HL-60/S4 treated with phorbol 12-myristate 13-acetate at 8.2 ng/mL for 4 days and 3 days (cell line): ENCODE data around the gene DSG1.
"Not testable (repeated sequence)": the region's sequence is repeated elsewhere in the genome, so short reads cannot be mapped to it uniquely, and the experiment has no call there.

Experiments
- in situ Hi-C: fragments of 300-500 bp; cut with MboI; formaldehyde crosslinking; loops from 2 replicates; pipeline ENCODE4 v1.15.0; 2022; ENCODE audit warnings: low sequenced_read_pairs

Gene DSG1

GRCh38 chr18:31329787-31330438 is 12.0 kb downstream of the DSG1 start:
- in situ Hi-C loops: no loop called here

DNA sequence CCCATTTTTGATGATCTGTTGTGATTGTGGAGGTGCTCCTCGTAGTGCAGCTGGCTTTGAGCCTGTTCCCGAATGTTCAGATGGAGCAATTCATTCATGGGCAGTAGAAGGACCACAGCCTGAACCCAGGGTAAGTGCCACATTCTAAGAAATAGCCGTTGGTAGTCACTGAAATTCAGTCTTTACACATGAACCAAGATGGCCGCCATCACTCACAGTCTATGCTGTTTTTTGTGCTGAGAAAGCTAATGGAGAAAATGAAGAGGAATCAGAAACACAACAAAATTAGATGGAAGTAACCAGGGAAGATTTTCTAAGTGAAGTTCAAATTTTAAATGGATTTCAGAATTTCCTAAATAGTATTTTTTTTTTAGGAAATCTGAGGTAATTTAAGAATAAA is 25.5 kb downstream of the DSG1 start:
- in situ Hi-C loops: no loop called here

DNA sequence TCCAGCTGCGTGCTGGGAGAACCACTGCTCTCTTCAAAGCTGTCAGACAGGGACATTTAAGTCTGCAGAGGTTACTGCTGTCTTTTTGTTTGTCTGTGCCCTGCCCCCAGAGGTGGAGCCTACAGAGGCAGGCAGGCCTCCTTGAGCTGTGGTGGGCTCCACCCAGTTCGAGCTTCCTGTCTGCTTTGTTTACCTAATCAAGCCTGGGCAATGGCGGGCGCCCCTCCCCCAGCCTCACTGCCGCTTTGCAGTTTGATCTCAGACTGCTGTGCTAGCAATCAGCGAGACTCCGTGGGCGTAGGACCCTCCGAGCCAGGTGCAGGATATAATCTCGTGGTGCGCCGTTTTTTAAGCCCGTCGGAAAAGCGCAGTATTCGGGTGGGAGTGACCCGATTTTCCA is 35.4 kb downstream of the DSG1 start:
- in situ Hi-C loops: not testable (repeated sequence)

GRCh38 chr18:31354990-31355389 is 37.0 kb downstream of the DSG1 start:
- in situ Hi-C loops: no loop called here

DNA sequence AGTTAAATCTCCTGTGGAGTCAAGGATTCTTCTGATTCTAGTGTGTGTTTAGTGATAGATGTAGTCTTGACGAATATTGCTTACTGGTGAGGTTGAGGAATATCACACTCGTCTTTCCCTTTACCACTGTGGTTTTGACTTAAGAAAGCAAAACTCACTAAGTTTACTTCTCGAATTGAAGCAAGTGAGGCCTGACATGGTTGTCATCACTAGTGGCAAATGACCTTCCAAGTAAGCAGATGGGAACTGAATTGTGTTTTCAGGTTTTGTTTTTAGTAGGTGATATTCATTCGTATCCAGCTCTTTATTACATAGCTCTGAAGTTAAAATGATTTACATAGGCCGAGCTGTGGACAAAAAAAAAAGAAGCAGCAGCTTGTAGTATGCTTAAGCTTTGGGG is 38.1 kb downstream of the DSG1 start:
- in situ Hi-C loops: no loop called here

GRCh38 chr18:31364190-31364589 is 46.2 kb downstream of the DSG1 start:
- in situ Hi-C loops: no loop called here

DNA sequence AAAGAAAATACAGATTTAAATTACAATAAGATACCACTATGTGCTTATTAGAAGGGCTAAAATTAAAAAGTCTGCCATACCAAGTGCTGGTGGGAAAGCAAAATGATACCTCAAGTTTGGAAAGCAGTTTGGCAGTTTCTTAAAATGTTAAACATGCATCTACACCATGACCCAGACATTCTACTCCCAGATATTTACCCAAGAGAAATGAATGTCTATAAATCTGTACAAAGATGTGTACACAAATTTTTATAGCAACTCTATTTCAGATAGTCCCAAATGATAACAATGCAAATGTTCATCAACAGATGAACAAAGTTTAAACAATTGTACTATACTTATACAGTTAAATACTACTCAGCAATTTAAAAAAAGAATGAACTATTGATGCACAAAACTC is 51.5 kb downstream of the DSG1 start:
- in situ Hi-C loops: no loop called here

- in situ Hi-C loops: no loop called here
Observed at GRCh38 chr18:31371989-31372388, 54.0 kb downstream of the DSG1 start.

DNA sequence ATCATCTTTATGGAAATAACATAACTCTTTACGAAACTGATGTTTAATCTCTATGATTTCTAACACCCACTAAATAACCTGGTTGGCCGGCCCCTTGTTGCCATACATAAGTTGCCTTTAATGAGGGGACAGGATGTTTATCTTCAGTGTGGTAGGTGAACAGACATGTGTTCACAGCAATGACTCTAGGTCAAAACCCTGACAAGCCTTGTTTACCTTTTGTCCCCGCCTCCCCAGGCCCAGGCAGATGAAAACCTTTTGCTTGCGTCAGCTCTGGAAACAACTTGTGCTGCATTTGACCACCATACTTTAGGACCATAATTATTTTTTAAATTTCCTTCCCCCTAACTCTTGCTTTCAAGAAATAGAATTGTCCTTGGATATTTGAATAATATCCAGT is 55.7 kb downstream of the DSG1 start:
- in situ Hi-C loops: no loop called here

GRCh38 chr18:31376477-31376876 is 58.5 kb downstream of the DSG1 start, which contains the start of gene DSG4:
Gene DSG4, plus strand, starts transcription at chr18:31376777. Its CDS starts 135 bp downstream, at chr18:31376912.
- in situ Hi-C loops: no loop called here

DNA sequence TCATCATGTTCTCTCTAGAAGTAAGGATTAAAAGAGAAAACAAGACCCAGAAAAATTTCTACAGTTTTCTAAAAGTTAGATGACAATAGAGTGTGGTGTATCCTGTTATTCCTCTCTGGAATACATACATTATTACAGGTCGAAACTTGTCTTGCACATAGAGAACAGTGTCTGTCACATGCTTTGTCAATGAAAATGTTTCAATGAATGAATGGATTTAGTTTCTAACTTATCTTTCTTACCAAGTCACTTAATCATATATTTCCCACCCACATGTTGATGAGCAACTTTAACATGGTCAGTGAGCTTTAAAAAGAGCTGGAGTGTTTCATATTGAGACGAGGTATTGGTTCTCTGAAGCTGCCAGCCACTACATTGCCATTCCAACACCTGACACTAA is 63.0 kb downstream of the DSG1 start:
- in situ Hi-C loops: no loop called here

DNA sequence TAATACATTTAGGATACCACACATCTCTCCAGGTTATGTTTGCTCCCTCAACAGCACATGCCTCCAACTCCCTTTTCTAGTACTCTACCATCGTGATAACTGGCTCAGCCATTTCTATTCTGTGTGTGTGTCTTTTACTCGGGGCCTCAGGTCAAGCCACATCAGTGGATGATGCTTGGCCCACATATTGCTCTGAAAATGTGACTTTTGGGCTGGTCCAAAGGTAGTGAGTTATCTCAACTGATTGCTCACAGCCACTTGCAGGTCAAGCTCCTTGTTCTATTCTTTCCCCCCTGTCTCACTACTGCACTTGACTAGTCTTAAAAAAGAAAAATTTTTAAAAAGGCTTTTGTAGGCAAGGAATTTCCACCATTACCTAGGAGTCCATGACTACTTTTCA is 64.1 kb downstream of the DSG1 start:
- in situ Hi-C loops: no loop called here

GRCh38 chr18:31386741-31387140 is 68.8 kb downstream of the DSG1 start:
- in situ Hi-C loops: no loop called here

- in situ Hi-C loops: no loop called here
Observed at GRCh38 chr18:31393286-31393685, 75.3 kb downstream of the DSG1 start.

GRCh38 chr18:31396796-31397612 is 79.0 kb downstream of the DSG1 start:
- in situ Hi-C loops: no loop called here

- in situ Hi-C loops: no loop called here
Observed at GRCh38 chr18:31398191-31398590, 80.2 kb downstream of the DSG1 start.

- in situ Hi-C loops: no loop called here
Observed at GRCh38 chr18:31399306-31400032, 81.5 kb downstream of the DSG1 start.

DNA sequence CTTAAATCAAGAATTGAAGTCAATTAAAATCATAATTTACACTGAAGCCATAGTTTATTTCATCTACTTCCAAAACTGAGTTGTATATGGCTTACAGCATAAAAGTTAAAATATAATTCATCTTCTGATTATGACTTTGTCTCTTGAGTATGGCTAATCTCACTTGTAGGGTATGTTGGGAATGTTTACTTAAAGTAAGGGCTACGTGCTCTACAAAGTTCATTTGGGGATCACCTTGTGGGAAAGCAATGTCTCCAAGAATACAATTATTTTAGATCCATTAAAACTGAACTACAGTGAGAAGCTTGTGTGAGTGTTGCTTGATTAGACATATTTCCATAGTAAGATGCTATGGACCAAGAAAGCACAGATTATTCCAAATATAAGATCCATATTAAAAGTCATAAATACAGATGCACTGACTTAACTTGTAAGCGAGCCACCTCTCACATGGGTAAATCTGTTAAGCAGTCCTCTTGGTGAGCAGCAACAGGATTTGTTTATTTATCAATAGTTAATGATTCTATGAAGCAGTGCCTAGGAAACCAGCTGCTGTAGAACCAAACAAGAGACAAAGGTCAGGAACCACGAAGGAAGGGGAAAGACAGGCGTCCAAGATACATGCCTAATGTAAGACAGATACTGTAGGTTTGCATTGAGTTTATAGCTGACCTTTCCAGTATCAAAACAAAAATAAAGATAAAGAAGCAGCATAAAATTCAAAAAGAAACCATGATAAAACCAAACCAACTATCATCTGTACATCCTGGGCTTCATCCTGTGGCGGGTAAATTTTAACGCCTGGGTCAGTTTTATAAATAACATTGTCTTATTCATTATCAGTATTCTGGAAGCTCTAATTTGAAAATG is 83.4 kb downstream of the DSG1 start:
- in situ Hi-C loops: no loop called here

- in situ Hi-C loops: no loop called here
Observed at GRCh38 chr18:31402026-31402373, 84.0 kb downstream of the DSG1 start.

GRCh38 chr18:31403409-31403808 is 85.4 kb downstream of the DSG1 start:
- in situ Hi-C loops: no loop called here
